H1 (cell line): ENCODE data around the gene MAPK14. TPM values are rescaled to one million over a fixed set of nuclear protein-coding genes. Genes with fewer than 3 reads are reported as not detected.

Source experiments
- CTCF ChIA-PET: fragments of 300-600 bp; sonication (Branson Sonifier 250); formaldehyde crosslinking; loops from one replicate; lab custom pipeline; 2021; ENCODE audit not compliant: partially characterized antibody; lab: Charles Lee
- POLR2A ChIA-PET: fragments of 300-600 bp; sonication (Branson Sonifier 250); formaldehyde crosslinking; loops from one replicate; lab custom pipeline; 2021; ENCODE audit warnings: inconsistent platforms; ENCODE audit not compliant: partially characterized antibody; lab: Charles Lee
- DNase-seq, 2 experiments: peaks; one replicate each; pipeline versions ENCODE4 v3.0.0 to v3.0.0-alpha.2; 2010 to 2022; ENCODE audit warnings: low spot score in 2 of 2, low read depth in 1 of 2, mixed read lengths in 1 of 2
- FAIRE-seq: peaks from 2 replicates; lab custom pipeline; 2011; peaks lifted over from hg19 to GRCh38; lab: Jason Lieb, UNC
- H2AFZ ChIP-seq: 2 replicates; pipeline ENCODE4 v1.8.1; 2012; ENCODE audit warnings: low read length, inconsistent platforms
- H2AK5ac ChIP-seq: 2 replicates; pipeline ENCODE4 v1.6.1; 2013; ENCODE audit warnings: low read depth, low read length
- H2BK120ac ChIP-seq: replicated peaks from 2 replicates; pipeline ENCODE3; 2013; ENCODE audit warnings: low read depth, low read length, inconsistent platforms
- H2BK12ac ChIP-seq: 2 replicates; pipeline ENCODE4 v1.6.1; 2013; ENCODE audit warnings: low read depth, low read length
- H2BK15ac ChIP-seq: 2 replicates; pipeline ENCODE4 v1.6.1; 2013; ENCODE audit warnings: low read length
- H2BK20ac ChIP-seq: 2 replicates; pipeline ENCODE4 v1.6.1; 2013; ENCODE audit warnings: low read length
- H2BK5ac ChIP-seq: 2 replicates; pipeline ENCODE4 v1.6.1; 2013; ENCODE audit warnings: low read depth, low read length
- H3K14ac ChIP-seq: 2 replicates; pipeline ENCODE4 v1.6.1; 2013; ENCODE audit warnings: inconsistent platforms; ENCODE audit not compliant: insufficient read length
- H3K18ac ChIP-seq: 2 replicates; pipeline ENCODE4 v1.6.1; 2013; ENCODE audit warnings: low read length; ENCODE audit errors: extremely low read depth
- H3K23ac ChIP-seq: 2 replicates; pipeline ENCODE4 v1.6.1; 2013; ENCODE audit warnings: inconsistent platforms; ENCODE audit not compliant: insufficient read length
- H3K23me2 ChIP-seq: 2 replicates; pipeline ENCODE4 v1.6.1; 2013; ENCODE audit warnings: low read depth, low read length
- H3K27ac ChIP-seq: 2 replicates; pipeline ENCODE4 v1.6.1; 2011; ENCODE audit warnings: low read depth, low read length, inconsistent platforms
- H3K27me3 ChIP-seq, 4 experiments: replicated peaks in 1 of 4; 1 replicate in 1 of 4; 2 replicates in 3 of 4; pipeline versions ENCODE4 v1.6.1 to v1.8.1; 2011 to 2013; ENCODE audit warnings: low read length in 3 of 4, mild to moderate bottlenecking in 3 of 4, inconsistent platforms in 2 of 4, mixed read lengths in 2 of 4, moderate library complexity in 1 of 4; ENCODE audit not compliant: control insufficient read depth in 3 of 4, insufficient read depth in 3 of 4; ENCODE audit errors: extremely low read depth in 1 of 4
- H3K36me3 ChIP-seq, 4 experiments: 2 replicates each; pipeline versions ENCODE4 v1.6.1 to v1.8.1; 2011 to 2013; ENCODE audit warnings: mild to moderate bottlenecking in 4 of 4, low read length in 3 of 4, moderate library complexity in 2 of 4, control low read depth in 1 of 4, inconsistent platforms in 1 of 4; ENCODE audit not compliant: insufficient read depth in 4 of 4, control insufficient read depth in 2 of 4
- H3K4ac ChIP-seq: replicated peaks from 2 replicates; pipeline ENCODE3; 2013; ENCODE audit warnings: low read length, low read depth, mixed read lengths, inconsistent platforms; ENCODE audit not compliant: insufficient read length
- H3K4me1 ChIP-seq, 4 experiments: replicated peaks in 1 of 4; 1 replicate in 1 of 4; 2 replicates in 3 of 4; pipeline versions ENCODE4 v1.6.1 to v1.8.1; 2011 to 2013; ENCODE audit warnings: low read length in 3 of 4, inconsistent platforms in 2 of 4, mixed read lengths in 1 of 4; ENCODE audit not compliant: insufficient read depth in 4 of 4, control insufficient read depth in 3 of 4
- H3K4me2 ChIP-seq, 2 experiments: 2 replicates each; pipeline versions ENCODE4 v1.6.1 to v1.8.1; 2011 to 2013; ENCODE audit warnings: low read depth in 2 of 2, low read length in 2 of 2, control low read depth in 1 of 2, inconsistent platforms in 1 of 2, mild to moderate bottlenecking in 1 of 2; ENCODE audit not compliant: insufficient read depth in 1 of 2
- H3K4me3 ChIP-seq, 4 experiments: fragments of 200-600, 300-600 bp in 1 of 4; sonication (generic), shearing (Covaris generic), sonication (Bioruptor Twin) in 1 of 4; 2 replicates each; pipeline versions ENCODE4 v1.5.1 to v1.8.1; 2011 to 2016; ENCODE audit warnings: low read length in 4 of 4, low read depth in 3 of 4, control low read depth in 2 of 4, inconsistent platforms in 2 of 4, mild to moderate bottlenecking in 2 of 4, mixed read lengths in 1 of 4, moderate library complexity in 1 of 4; ENCODE audit not compliant: insufficient read depth in 2 of 4; ENCODE audit errors: extremely low read depth in 1 of 4
- H3K56ac ChIP-seq: replicated peaks from 2 replicates; pipeline ENCODE3; 2013; ENCODE audit warnings: low read depth, mild to moderate bottlenecking, mixed read lengths, low read length, inconsistent platforms; ENCODE audit not compliant: insufficient read length
- H3K79me1 ChIP-seq: 2 replicates; pipeline ENCODE4 v1.6.1; 2013; ENCODE audit warnings: low read depth, low read length, control low read depth
- H3K79me2 ChIP-seq, 2 experiments: 2 replicates each; pipeline versions ENCODE4 v1.6.1 to v1.8.1; 2012 to 2013; ENCODE audit warnings: low read length in 2 of 2, mild to moderate bottlenecking in 2 of 2, inconsistent platforms in 1 of 2; ENCODE audit not compliant: insufficient read depth in 2 of 2, control insufficient read depth in 1 of 2
- H3K9ac ChIP-seq, 4 experiments: replicated peaks in 1 of 4; 1 replicate in 1 of 4; 2 replicates in 3 of 4; pipeline versions ENCODE4 v1.6.1 to v1.8.1; 2011 to 2013; ENCODE audit warnings: low read depth in 3 of 4, low read length in 3 of 4, control low read depth in 2 of 4, mild to moderate bottlenecking in 2 of 4, moderate library complexity in 2 of 4, inconsistent platforms in 1 of 4; ENCODE audit errors: extremely low read depth in 1 of 4
- H3K9me3 ChIP-seq, 2 experiments: 2 replicates each; pipeline versions ENCODE4 v1.6.1 to v1.8.1; 2012 to 2013; ENCODE audit warnings: mild to moderate bottlenecking in 2 of 2, moderate library complexity in 2 of 2, control low read depth in 1 of 2, inconsistent platforms in 1 of 2, low read depth in 1 of 2, low read length in 1 of 2, mixed read lengths in 1 of 2; ENCODE audit not compliant: insufficient read depth in 2 of 2
- H4K20me1 ChIP-seq, 2 experiments: replicated peaks in 1 of 2; 2 replicates each; pipeline versions ENCODE3 to v1.8.1; 2011 to 2013; ENCODE audit warnings: inconsistent platforms in 2 of 2, low read length in 2 of 2, mild to moderate bottlenecking in 1 of 2; ENCODE audit not compliant: insufficient read depth in 2 of 2, control insufficient read depth in 1 of 2
- H4K5ac ChIP-seq: 2 replicates; pipeline ENCODE4 v1.6.1; 2013; ENCODE audit warnings: low read length, low read depth, mixed read lengths, inconsistent platforms; ENCODE audit not compliant: insufficient read length
- H4K8ac ChIP-seq: 2 replicates; pipeline ENCODE4 v1.8.0; 2013; ENCODE audit warnings: mild to moderate bottlenecking, moderate library complexity, low read length, inconsistent platforms; ENCODE audit not compliant: insufficient read depth; ENCODE audit errors: extremely low read depth
- H4K91ac ChIP-seq: replicated peaks from 2 replicates; pipeline ENCODE3; 2013; ENCODE audit warnings: low read length, mixed read lengths, inconsistent platforms; ENCODE audit not compliant: insufficient read length
- BCL11A ChIP-seq, 2 experiments: IDR thresholded peaks; one replicate each; pipeline ENCODE4 v1.6.1; 2011; ENCODE audit warnings: low read depth in 2 of 2, low read length in 2 of 2, mild to moderate bottlenecking in 2 of 2
- BRCA1 ChIP-seq: IDR thresholded peaks from 2 replicates; pipeline ENCODE4 v1.6.1; 2012; ENCODE audit warnings: low read depth, low read length, improper control_type of control experiment
- CBX5 ChIP-seq: fragments of 300-800, 300-1000 bp; sonication (generic); IDR thresholded peaks from 2 replicates; pipeline ENCODE4 v1.7.1; 2016; ENCODE audit warnings: antibody characterized with exemption, low read length, low read depth
- CHD1 ChIP-seq: IDR thresholded peaks from 2 replicates; pipeline ENCODE4 v1.6.1; 2012; ENCODE audit warnings: low read depth, low read length, improper control_type of control experiment
- EGR1 ChIP-seq: IDR thresholded peaks from 2 replicates; pipeline ENCODE4 v1.6.1; 2011; ENCODE audit warnings: low read depth, low read length, borderline replicate concordance
- JUN ChIP-seq: IDR thresholded peaks from 2 replicates; pipeline ENCODE4 v1.6.1; 2011; ENCODE audit warnings: low read depth, mild to moderate bottlenecking, improper control_type of control experiment, low read length
- KDM4A ChIP-seq: IDR thresholded peaks from one replicate; pipeline ENCODE4 v1.7.1; 2012; ENCODE audit warnings: low read depth, mild to moderate bottlenecking, moderate library complexity, low read length, inconsistent platforms; ENCODE audit not compliant: severe bottlenecking
- PHF8 ChIP-seq: fragments of 200-600 bp; sonication (generic); conservative IDR thresholded peaks from 2 replicates; pipeline ENCODE4 v1.7.1; 2012; ENCODE audit warnings: low read depth, mild to moderate bottlenecking, inconsistent platforms, low read length, moderate library complexity
- POLR2A ChIP-seq, 2 experiments: IDR thresholded peaks; 1 replicate in 1 of 2; 2 replicates in 1 of 2; pipeline ENCODE4 v1.6.1; 2011; ENCODE audit warnings: low read depth in 2 of 2, low read length in 2 of 2, mild to moderate bottlenecking in 2 of 2; ENCODE audit errors: control extremely low read depth in 1 of 2
- SAP30 ChIP-seq: fragments of 300-600 bp; sonication (generic); IDR thresholded peaks from 2 replicates; pipeline ENCODE4 v1.7.1; 2012; ENCODE audit warnings: low read length, moderate library complexity, mild to moderate bottlenecking, inconsistent platforms; ENCODE audit not compliant: insufficient read depth, insufficient replicate concordance
- SP4 ChIP-seq: IDR thresholded peaks from 2 replicates; pipeline ENCODE4 v1.6.1; 2012; ENCODE audit warnings: low read length, inconsistent platforms
- TAF1 ChIP-seq: IDR thresholded peaks from 2 replicates; pipeline ENCODE4 v1.6.1; 2011; ENCODE audit warnings: mild to moderate bottlenecking, low read depth, low read length
- ZNF274 ChIP-seq: IDR thresholded peaks from 2 replicates; pipeline ENCODE4 v1.7.0; 2012; ENCODE audit warnings: low read length, borderline replicate concordance; ENCODE audit errors: extremely low read depth
- WGBS, 2 experiments: shearing (Covaris generic) in 1 of 2; methylation state at CpG; one replicate each; pipeline versions ENCODE4 v1.1.6 to v1.1.7; 2013 to 2015; ENCODE audit warnings: low lambda C conversion rate in 2 of 2, mixed read lengths in 2 of 2, inconsistent platforms in 1 of 2, low coverage in 1 of 2, missing lambda C conversion rate in 1 of 2; ENCODE audit not compliant: insufficient replicate concordance in 2 of 2, insufficient coverage in 1 of 2, insufficient read length in 1 of 2; ENCODE audit errors: extremely low coverage in 1 of 2, missing lambda C conversion rate in 1 of 2; 5-methylcytosine and 5-hydroxymethylcytosine counted together
- polyA plus RNA-seq, 7 experiments: library from polyadenylated mRNA; depleted of rRNA in 3 of 7; stranded (reverse) in 5 of 7; unstranded in 2 of 7; fragments of >200 nt in 5 of 7; fragments of 200-250 nt in 2 of 7; gene quantifications; 1 replicate in 5 of 7; 2 replicates in 1 of 7; 4 replicates in 1 of 7; pipeline versions ENCODE4 v1.2.1 to v1.2.3, GENCODE V29; 2011 to 2013; ENCODE audit warnings: missing spikeins in 2 of 7, mixed read lengths in 2 of 7
- total RNA-seq: library from RNA; stranded (reverse); fragmentation: NEBNext Ultra II Directional; extraction: Animal tissue kit (Norgen Biotek cat#: 25700); gene quantifications from 2 replicates; pipeline ENCODE4 v1.2.1, GENCODE V29; 2021
- TF ChIP-seq, protein P1 (sequence below): IDR thresholded peaks from 2 replicates; pipeline ENCODE4 v1.6.1; 2012; ENCODE audit warnings: inconsistent platforms

Gene MAPK14
- total and polyA plus RNA-seq, 2 of the 8 experiments (the other 6 are each of a cell fraction or from before 2014, with no cell fraction given), result 18.1 to 39.3 TPM

DNA sequence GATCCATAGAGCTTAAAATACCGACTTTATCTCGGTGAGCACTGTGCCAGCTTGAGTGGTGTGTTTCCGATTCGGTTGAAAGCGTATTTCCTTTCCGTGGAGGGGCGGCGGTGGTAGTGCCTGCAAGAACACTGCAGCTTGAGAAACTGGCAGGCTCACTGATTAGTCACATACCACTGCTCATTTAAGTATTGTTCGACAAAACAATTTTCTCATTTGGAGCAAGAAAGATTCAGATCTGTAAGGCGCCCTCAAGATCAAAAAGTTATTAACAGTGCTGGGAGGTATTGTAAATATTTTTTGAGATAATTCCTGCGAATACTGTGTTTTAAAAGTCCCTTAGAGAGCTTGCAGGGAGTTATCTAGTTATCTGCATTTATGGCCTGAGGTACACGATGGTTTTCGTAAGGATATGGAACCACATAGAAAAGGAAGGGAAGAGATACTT is 1.3 kb downstream of the MAPK14 start:
- no peak overlapping the region for H2BK15ac ChIP-seq
- peaks cover 0 to 16% (median 11%) of the 10 kb centered on the region in 4 experiments; a peak in 5 of 7 replicates for H3K4me1 ChIP-seq
- H3K36me3 ChIP-seq, result no peaks in the 10 kb centered on the region
- no peak overlapping the region for H2BK12ac ChIP-seq
- no peak overlapping the region for H2BK5ac ChIP-seq
- no peak overlapping the region for H3K14ac ChIP-seq
- peaks cover 2 to 58% of the 10 kb centered on the region in 2 experiments; a peak in 3 of 4 replicates for H3K79me2 ChIP-seq
- H2AFZ ChIP-seq, result no peak overlapping the region
- no peak overlapping the region for H2AK5ac ChIP-seq
- H3K9me3 ChIP-seq, result no peaks in the 10 kb centered on the region
- H3K56ac ChIP-seq, result no peak overlapping the region
- H2BK120ac ChIP-seq, result no peak overlapping the region
- H4K5ac ChIP-seq, result no peak overlapping the region
- no peak overlapping the region for H3K27ac ChIP-seq
- no peak for DNase-seq
- no peak overlapping the region for H2BK20ac ChIP-seq
- peak overlapping the region; percentile 77 to 93 for H3K4me2 ChIP-seq
- no peak overlapping the region for H3K23ac ChIP-seq
- H4K91ac ChIP-seq, result no peak overlapping the region
- CTCF ChIA-PET, result interaction anchor here (0.8 to 6.1 kb wide), 7 partner anchors 12 to 181 kb away, joined by 3 to 57 read pairs (median 4); no protein-coding TSS in a partner anchor
- H4K8ac ChIP-seq, result no peak overlapping the region
- peak overlapping the region; percentile 31 to 91 (median 66); a peak in 6 of 7 replicates for H3K9ac ChIP-seq
- H3K23me2 ChIP-seq, result peaks cover 13% of the 10 kb centered on the region
- 11% methylated on average over 13 of the region's 13 CpGs; no CpG with 5 or more reads in 1 of the 2 experiments for WGBS, 2 experiments
- FAIRE-seq, result no peak
- peak overlapping the region; percentile 91 to 95 (median 93) for H3K4me3 ChIP-seq
- no peaks in the 10 kb centered on the region for H3K27me3 ChIP-seq
- peaks cover 4% of the 10 kb centered on the region for H3K79me1 ChIP-seq
- H3K4ac ChIP-seq, result no peak overlapping the region
- H3K18ac ChIP-seq, result no peak overlapping the region
- H4K20me1 ChIP-seq, result peaks cover 3 to 4% of the 10 kb centered on the region in 2 experiments
- POLR2A ChIA-PET, result interaction anchor here (0.8 to 2.4 kb wide), 13 partner anchors 8 to 168 kb away, joined by 3 to 13 read pairs (median 4); partner anchors contain the start of genes BRPF3 and SRPK1
- peak; percentile 13 for TF ChIP-seq SAP30
- 0 out of 2 replicates have a peak, but pooled peaks have one; percentile 33 for TF ChIP-seq TAF1
- TF ChIP-seq KDM4A, result no peak
- no peak for TF ChIP-seq BRCA1
- TF ChIP-seq PHF8, result no peak
- TF ChIP-seq SP4, result no peak
- TF ChIP-seq BCL11A (IDR thresholded peaks at IDR 0.05; ENCODE audit: low read depth in 2 of 2, low read length in 2 of 2), result no peak
- no peak for TF ChIP-seq ZNF274
- TF ChIP-seq, protein P1, sequence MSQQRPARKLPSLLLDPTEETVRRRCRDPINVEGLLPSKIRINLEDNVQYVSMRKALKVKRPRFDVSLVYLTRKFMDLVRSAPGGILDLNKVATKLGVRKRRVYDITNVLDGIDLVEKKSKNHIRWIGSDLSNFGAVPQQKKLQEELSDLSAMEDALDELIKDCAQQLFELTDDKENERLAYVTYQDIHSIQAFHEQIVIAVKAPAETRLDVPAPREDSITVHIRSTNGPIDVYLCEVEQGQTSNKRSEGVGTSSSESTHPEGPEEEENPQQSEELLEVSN, result no peak
- peak; percentile 48; the same call in 1 of the 2 replicates for TF ChIP-seq CHD1
- TF ChIP-seq JUN, result no peak
- TF ChIP-seq CBX5, result no peak
- TF ChIP-seq EGR1, result no peak
- TF ChIP-seq POLR2A (IDR thresholded peaks at IDR 0.05; ENCODE audit: control extremely low read depth in 1 of 2, low read depth in 2 of 2, low read length in 2 of 2), result no peak
